Activated CD4-positive, alpha-beta T cell treated with anti-CD3 and anti-CD28 coated beads, Interleukin-2, amount 10 ng/mL, durations not matched to agents 7 days and 5 days (primary cell): ENCODE results near the gene RMI1. TPM values are rescaled to one million over a fixed set of nuclear protein-coding genes. Genes with fewer than 3 reads are reported as not detected.

ENCODE experiments used
- CTCF ChIA-PET: fragments of 350-600 bp; sonication (Branson Sonifier 250); formaldehyde crosslinking; loops from one replicate; lab custom pipeline; 2021; ENCODE audit warnings: antibody characterized with exemption; lab: Charles Lee
- POLR2A ChIA-PET: fragments of 350-600 bp; sonication (Branson Sonifier 250); formaldehyde crosslinking; loops from one replicate; lab custom pipeline; 2021; ENCODE audit warnings: antibody characterized with exemption; lab: Charles Lee
- DNase-seq: peaks from one replicate; pipeline ENCODE4 v3.0.0-alpha.2; 2020
- H3K27ac Mint-ChIP-seq: one replicate; pipeline ENCODE4 v1.8.0; 2021; ENCODE audit warnings: mild to moderate bottlenecking, moderate library complexity, mixed read lengths
- H3K27me3 Mint-ChIP-seq: one replicate; pipeline ENCODE4 v1.8.0; 2021; ENCODE audit warnings: mixed read lengths
- H3K36me3 Mint-ChIP-seq: one replicate; pipeline ENCODE4 v1.8.0; 2021; ENCODE audit warnings: low read depth, mixed read lengths
- H3K4me1 Mint-ChIP-seq: one replicate; pipeline ENCODE4 v1.8.0; 2021; ENCODE audit warnings: mixed read lengths
- H3K4me3 Mint-ChIP-seq: one replicate; pipeline ENCODE4 v1.8.0; 2021; ENCODE audit warnings: mild to moderate bottlenecking, moderate library complexity, mixed read lengths
- H3K9me3 Mint-ChIP-seq: one replicate; pipeline ENCODE4 v1.8.0; 2021; ENCODE audit warnings: mixed read lengths
- total RNA-seq, 2 experiments: library from RNA; stranded (reverse); gene quantifications; one replicate each; pipeline ENCODE4 v1.2.3, GENCODE V29; 2021

RMI1 gene
- total RNA-seq, 2 experiments from 2014 or later, result 21.2 to 27.8 TPM

DNA sequence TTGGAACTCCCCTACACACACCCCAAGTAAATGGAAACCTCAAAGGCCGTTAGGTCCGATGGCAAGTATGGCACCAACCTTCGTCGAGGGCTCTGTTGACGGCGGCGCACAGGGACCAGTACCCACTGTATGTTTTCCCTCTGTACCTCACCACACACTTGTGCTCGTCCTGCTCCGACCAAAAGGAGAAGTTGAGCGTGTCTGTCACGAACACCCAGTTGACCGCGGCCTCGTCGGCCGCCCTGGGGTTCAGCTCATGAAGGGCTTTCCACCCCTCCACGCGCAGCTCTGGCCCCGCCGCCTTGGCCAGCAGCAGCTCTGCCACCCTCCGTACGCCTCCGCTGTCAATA, 24.5 kb upstream of the RMI1 start:
- H3K36me3 Mint-ChIP-seq, result peaks cover 14% of the 10 kb centered on the region
- H3K27me3 Mint-ChIP-seq, result no peaks in the 10 kb centered on the region
- ChIA-PET CTCF (interaction anchor here (0.6 to 1.3 kb wide), 4 partner anchors 11 to 416 kb away, joined by 3 to 4 read pairs (median 4); partner anchors contain the start of genes HNRNPK and RMI1), POLR2A (interaction anchor here (1.4 kb wide), 1 partner anchor 24 kb away, joined by 3 read pairs; the partner anchor contains the start of gene HNRNPK)
- peak overlapping the region; percentile 94 for H3K4me3 Mint-ChIP-seq
- DNase-seq, result peak; percentile 32
- H3K9me3 Mint-ChIP-seq, result no peaks in the 10 kb centered on the region
- H3K4me1 Mint-ChIP-seq, result peaks cover 28% of the 10 kb centered on the region
- H3K27ac Mint-ChIP-seq, result peak overlapping the region; percentile 94

DNA sequence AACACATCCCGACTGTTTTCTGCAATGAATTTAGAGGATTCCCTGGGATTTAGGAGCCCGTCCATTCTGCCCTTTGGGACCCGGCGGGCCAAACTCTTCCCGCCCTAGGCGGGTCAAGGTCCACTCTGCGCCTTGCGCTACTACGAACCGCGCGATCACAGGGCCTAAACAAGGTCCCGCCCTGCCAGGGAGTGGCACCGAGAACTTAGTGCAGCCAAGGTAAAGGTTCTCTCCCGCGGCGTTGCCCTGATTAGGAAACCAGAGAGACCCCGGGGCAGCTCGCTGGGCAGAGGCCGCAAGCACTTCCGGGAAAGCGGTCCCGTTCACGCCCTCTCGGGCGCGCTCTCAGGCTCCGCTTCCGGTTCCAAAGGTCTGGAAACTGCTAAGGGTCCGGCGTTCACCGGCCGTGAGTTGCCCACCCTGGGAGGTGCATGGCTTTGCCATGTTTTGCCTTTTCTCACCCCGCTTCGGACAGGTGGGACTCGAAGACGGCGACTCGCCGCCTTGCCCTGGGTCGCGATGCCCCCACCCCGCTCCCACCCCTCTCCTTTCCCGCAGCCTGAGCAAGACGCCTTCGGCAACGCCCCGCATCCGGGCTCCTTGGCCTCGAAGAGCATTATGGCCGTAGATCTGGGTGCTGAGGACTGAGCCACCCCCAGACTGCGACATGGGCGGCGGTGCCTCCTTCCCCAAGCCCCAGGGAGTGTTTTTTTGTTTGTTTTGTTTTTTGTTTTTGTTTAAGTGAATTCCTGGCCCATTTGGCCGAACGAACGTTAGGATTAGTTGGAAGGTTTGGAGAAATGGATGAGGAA, 24.0 kb upstream of the RMI1 start:
- ChIA-PET POLR2A (interaction anchor here (1.4 kb wide), 1 partner anchor 24 kb away, joined by 3 read pairs; the partner anchor contains the start of gene HNRNPK), CTCF (interaction anchor here (0.6 to 1.3 kb wide), 4 partner anchors 12 to 417 kb away, joined by 3 to 4 read pairs (median 4); partner anchors contain the start of genes HNRNPK and RMI1)
- H3K27me3 Mint-ChIP-seq, result no peaks in the 10 kb centered on the region
- DNase-seq, result peak; percentile 67
- H3K9me3 Mint-ChIP-seq, result no peaks in the 10 kb centered on the region
- peak overlapping the region; percentile 94 for H3K4me3 Mint-ChIP-seq
- peaks cover 28% of the 10 kb centered on the region for H3K4me1 Mint-ChIP-seq
- H3K27ac Mint-ChIP-seq, result peak overlapping the region; percentile 94
- H3K36me3 Mint-ChIP-seq, result peaks cover 14% of the 10 kb centered on the region

DNA sequence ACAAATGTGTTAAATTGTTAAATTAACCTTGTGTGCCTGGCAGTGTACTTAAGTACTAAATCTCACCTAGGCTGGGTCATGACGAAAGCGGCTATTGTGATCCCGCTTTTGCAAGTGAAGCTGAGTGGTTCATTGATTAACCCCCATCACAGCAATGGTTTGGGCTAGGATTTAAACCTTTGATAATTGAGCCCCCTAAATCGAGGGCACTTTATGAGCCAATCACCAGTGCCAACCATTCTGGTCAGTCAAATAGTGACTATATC, 23.4 kb upstream of the RMI1 start:
- CTCF ChIA-PET, result no interaction called here

DNA sequence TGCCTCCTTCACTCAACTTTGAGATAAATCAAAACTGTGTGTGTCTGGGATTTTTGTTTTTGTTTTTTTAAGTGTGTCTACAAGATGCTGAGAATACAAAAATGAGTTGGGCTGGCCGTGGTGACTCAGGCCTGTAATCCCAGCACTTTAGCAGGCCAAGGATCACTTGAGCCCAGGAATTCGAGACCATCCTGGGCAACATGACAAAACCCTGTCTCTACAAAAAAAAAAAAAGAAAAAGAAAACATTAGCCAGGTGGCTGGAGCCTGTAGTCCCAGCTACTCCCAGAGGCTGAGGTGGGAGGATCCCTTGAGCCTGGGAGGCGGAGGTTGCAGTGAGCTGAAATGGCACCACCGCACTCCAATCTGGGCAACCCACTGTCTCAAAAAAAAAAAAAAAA, 21.5 kb upstream of the RMI1 start:
- H3K4me3 Mint-ChIP-seq, result no peak overlapping the region
- no peaks in the 10 kb centered on the region for H3K9me3 Mint-ChIP-seq
- peaks cover 13% of the 10 kb centered on the region for H3K36me3 Mint-ChIP-seq
- peaks cover 27% of the 10 kb centered on the region for H3K4me1 Mint-ChIP-seq
- DNase-seq, result no peak
- H3K27ac Mint-ChIP-seq, result no peak overlapping the region
- POLR2A ChIA-PET, result no interaction called here
- CTCF ChIA-PET, result interaction anchor here (0.6 to 2.2 kb wide), 2 partner anchors 9 to 237 kb away, joined by 6 to 7 read pairs; no protein-coding TSS in a partner anchor
- H3K27me3 Mint-ChIP-seq, result no peaks in the 10 kb centered on the region

More for the DNA sequence above, 23.4 kb upstream of the RMI1 start:
- POLR2A ChIA-PET, result no interaction called here
- Mint-ChIP-seq H3K27me3 (no peaks in the 10 kb centered on the region), H3K36me3 (peaks cover 14% of the 10 kb centered on the region), H3K4me1 (peaks cover 28% of the 10 kb centered on the region), H3K9me3 (no peaks in the 10 kb centered on the region), H3K27ac (peak overlapping the region; percentile 94), H3K4me3 (peak overlapping the region; percentile 94)
- DNase-seq, result no peak

DNA sequence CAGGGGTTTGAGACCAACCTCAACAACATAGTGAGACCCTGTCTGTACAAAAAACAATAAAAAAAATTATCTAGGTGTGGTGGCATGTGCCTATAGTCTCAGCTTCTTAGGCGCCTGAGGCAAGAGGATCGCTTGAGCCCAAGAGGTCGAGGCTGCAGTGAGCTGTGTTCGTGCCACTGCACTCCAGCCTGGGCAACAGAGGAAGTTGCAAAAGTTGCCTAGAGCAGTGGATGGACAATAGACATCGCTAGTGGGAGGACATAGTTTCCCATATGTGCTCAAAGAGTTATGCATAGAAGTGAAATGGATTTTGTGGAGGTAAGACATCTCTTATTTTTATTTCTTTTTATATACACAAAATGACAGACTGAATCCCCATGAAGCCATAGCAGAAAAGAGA, 19.6 kb upstream of the RMI1 start:
- Mint-ChIP-seq H3K9me3 (no peaks in the 10 kb centered on the region), H3K27ac (no peak overlapping the region), H3K4me3 (no peak overlapping the region), H3K36me3 (peaks cover 6% of the 10 kb centered on the region), H3K4me1 (peaks cover 12% of the 10 kb centered on the region), H3K27me3 (no peaks in the 10 kb centered on the region)
- CTCF ChIA-PET, result interaction anchor here (1.2 to 1.4 kb wide), 2 partner anchors 12 to 19 kb away, joined by 4 read pairs; partner anchors contain the start of genes HNRNPK and RMI1
- POLR2A ChIA-PET, result no interaction called here
- no peak for DNase-seq

DNA sequence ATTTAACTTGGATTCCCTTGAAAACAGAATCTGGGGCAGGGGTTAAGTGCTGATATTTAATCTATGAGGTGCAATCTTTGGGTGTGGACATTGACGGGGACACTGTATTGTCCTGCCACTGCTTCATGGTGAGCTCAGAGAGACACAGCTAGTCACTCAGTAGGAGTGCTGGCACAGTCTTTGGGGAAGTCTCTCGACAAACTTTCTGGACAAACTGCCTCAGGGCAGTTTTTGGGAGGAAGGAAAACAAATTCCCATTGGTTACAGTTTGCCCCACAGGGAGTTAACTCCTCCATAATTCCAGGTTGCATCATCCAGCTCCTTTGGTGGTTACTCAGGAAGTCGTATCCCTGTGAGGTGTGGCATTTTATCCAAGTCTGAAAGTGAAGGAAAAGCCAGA, 18.4 kb upstream of the RMI1 start:
- CTCF ChIA-PET, result interaction anchor here (0.6 to 2.6 kb wide), 4 partner anchors 9 to 324 kb away, joined by 3 to 14 read pairs (median 4); no protein-coding TSS in a partner anchor
- H3K27ac Mint-ChIP-seq, result no peak overlapping the region

DNA sequence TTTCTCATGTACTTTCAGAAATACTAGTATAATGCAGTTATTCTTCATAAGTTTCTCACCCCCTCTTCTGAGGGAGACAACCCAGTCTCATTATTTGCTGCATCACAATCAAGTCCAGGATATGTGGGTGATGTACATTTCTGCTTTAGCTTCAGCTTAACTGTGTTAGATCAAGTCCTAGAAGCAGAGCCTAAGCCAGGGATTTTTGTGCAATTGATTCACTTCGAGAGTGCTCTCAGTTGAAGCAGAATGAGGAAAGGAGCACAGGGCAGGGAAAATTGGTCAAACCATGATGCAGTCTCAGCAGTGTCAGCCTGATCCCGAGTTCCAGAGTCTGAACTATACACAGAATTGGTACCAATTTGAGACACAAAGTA, 15.6 kb upstream of the RMI1 start:
- Mint-ChIP-seq H3K4me3 (no peak overlapping the region), H3K27me3 (no peaks in the 10 kb centered on the region), H3K4me1 (peaks cover 2% of the 10 kb centered on the region), H3K36me3 (peaks cover 31% of the 10 kb centered on the region), H3K27ac (no peak overlapping the region), H3K9me3 (no peaks in the 10 kb centered on the region)
- ChIA-PET POLR2A (no interaction called here), CTCF (interaction anchor here (2.1 kb wide), 1 partner anchor 15 kb away, joined by 8 read pairs; the partner anchor contains the start of genes HNRNPK and RMI1)
- DNase-seq, result no peak

More for the DNA sequence above, 18.4 kb upstream of the RMI1 start:
- DNase-seq, result no peak
- Mint-ChIP-seq H3K4me3 (no peak overlapping the region), H3K36me3 (peaks cover 8% of the 10 kb centered on the region), H3K9me3 (no peaks in the 10 kb centered on the region), H3K4me1 (peaks cover 4% of the 10 kb centered on the region), H3K27me3 (no peaks in the 10 kb centered on the region)
- POLR2A ChIA-PET, result interaction anchor here (0.6 kb wide), 1 partner anchor 1396 kb away, joined by 3 read pairs; no protein-coding TSS in a partner anchor

DNA sequence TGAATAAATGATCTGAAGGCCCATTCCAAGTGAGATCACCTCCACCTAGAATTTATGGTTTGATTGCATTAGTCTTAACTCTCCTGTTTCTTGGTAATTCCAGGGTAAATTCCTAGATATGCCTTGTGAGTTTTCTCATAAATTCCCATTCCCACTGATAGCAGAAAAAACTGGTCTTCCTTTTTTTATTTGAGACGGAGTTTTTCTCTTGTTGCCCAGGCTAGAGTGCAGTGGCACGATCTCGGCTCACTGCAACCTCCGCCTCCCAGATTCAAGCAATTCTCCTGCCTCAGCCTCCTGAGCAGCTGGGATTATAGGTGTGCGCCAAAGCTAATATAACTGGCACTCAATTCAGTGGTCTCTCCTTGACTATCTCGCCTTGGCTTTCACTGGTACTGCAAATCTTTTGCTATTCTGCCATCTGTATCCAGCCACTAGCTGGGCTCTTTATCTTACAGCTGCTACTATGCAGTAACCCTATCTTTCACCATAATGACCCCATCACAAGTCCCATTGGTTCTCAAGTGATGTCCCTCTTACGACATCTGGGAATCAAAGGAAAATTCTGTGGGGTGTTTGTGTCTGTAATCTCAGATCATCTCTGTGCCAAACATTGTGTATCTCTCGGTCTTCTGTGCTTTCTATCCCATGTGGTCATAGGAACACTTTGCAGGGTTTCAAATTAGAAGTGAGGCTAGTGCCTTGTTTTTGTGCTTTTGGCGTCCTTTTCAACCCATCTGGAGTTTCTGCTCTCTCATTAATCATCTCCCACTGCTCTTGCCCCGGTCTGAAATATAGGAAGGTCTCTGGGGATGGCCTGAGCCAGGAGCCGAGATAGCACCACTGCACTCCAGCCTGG, 15.0 kb upstream of the RMI1 start:
- Mint-ChIP-seq H3K27ac (no peak overlapping the region), H3K27me3 (no peaks in the 10 kb centered on the region), H3K4me3 (no peak overlapping the region), H3K36me3 (peaks cover 37% of the 10 kb centered on the region), H3K9me3 (no peaks in the 10 kb centered on the region), H3K4me1 (peaks cover 5% of the 10 kb centered on the region)
- no peak for DNase-seq
- CTCF ChIA-PET, result interaction anchor here (2.1 kb wide), 1 partner anchor 14 kb away, joined by 8 read pairs; the partner anchor contains the start of genes HNRNPK and RMI1
- POLR2A ChIA-PET, result no interaction called here

DNA sequence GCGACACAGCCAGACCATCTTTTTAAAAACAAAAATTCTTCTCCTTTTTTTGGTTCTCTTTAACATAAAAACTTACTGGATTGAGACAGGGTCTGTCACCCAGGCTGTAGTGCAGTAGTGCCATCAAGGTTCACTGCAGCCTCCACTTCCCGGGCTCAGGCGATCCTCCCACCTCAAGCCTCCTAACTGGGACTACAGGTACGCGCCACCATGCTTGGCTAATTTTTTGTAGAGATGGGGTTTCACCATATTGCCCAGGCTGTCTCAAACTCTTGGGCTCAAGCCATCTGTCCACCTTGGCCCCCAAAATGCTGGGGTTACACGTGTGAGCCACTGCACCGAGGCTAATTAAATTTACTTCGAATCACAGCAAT, 14.4 kb upstream of the RMI1 start:
- no peak for DNase-seq
- POLR2A ChIA-PET, result no interaction called here
- Mint-ChIP-seq H3K27ac (no peak overlapping the region), H3K9me3 (no peaks in the 10 kb centered on the region), H3K27me3 (no peaks in the 10 kb centered on the region), H3K4me3 (no peak overlapping the region), H3K36me3 (peaks cover 43% of the 10 kb centered on the region), H3K4me1 (peaks cover 8% of the 10 kb centered on the region)
- CTCF ChIA-PET, result no interaction called here

DNA sequence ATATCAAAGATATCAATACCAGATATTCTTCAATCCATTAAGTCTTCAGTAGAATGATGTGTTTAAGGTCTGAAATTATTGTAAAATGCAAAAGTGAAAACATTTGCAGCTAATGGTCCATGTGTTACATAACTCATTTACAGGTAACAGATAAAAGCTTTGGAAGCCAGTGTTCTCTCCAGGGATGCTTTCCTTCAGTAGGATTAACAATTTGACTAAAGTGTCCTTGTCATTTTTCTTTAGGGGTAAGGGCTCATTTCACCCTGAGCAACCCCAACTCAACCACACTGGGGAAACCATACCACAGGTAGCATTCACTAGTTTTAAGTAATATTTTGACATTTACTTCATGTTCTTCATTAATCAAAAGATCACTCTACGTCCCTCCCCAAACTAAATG, 13.5 kb upstream of the RMI1 start:
- no peak overlapping the region for H3K27ac Mint-ChIP-seq
- no peak overlapping the region for H3K4me3 Mint-ChIP-seq
- H3K9me3 Mint-ChIP-seq, result no peaks in the 10 kb centered on the region
- DNase-seq, result no peak
- POLR2A ChIA-PET, result no interaction called here
- no peaks in the 10 kb centered on the region for H3K27me3 Mint-ChIP-seq
- CTCF ChIA-PET, result interaction anchor here (1.0 to 2.6 kb wide), 3 partner anchors 8 to 11 kb away, joined by 3 to 7 read pairs (median 3); no protein-coding TSS in a partner anchor
- H3K36me3 Mint-ChIP-seq, result peaks cover 52% of the 10 kb centered on the region
- peaks cover 11% of the 10 kb centered on the region for H3K4me1 Mint-ChIP-seq

DNA sequence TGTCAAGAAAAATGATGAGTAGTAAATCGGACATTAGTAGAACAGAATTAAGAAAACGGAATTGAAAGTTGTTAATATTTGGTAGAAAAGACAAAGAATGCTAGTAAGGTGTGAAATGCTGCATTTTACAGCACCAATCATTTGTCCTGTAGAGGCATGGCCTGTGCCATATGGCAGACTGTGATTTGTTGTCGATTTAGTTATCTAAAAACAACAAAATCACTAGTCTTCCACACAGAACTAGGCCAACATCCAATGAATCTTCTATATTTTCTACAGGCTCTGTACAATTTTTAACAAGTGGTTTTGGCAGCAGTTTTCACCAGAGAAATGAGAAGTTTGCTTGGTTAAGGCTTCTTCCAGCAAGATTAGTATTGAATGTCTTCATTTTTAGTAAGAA, 11.0 kb upstream of the RMI1 start:
- peaks cover 73% of the 10 kb centered on the region for H3K36me3 Mint-ChIP-seq
- ChIA-PET CTCF (no interaction called here), POLR2A (no interaction called here)
- H3K4me3 Mint-ChIP-seq, result no peak overlapping the region
- peaks cover 26% of the 10 kb centered on the region for H3K4me1 Mint-ChIP-seq
- H3K27me3 Mint-ChIP-seq, result no peaks in the 10 kb centered on the region
- no peak for DNase-seq
- no peaks in the 10 kb centered on the region for H3K9me3 Mint-ChIP-seq
- no peak overlapping the region for H3K27ac Mint-ChIP-seq

DNA sequence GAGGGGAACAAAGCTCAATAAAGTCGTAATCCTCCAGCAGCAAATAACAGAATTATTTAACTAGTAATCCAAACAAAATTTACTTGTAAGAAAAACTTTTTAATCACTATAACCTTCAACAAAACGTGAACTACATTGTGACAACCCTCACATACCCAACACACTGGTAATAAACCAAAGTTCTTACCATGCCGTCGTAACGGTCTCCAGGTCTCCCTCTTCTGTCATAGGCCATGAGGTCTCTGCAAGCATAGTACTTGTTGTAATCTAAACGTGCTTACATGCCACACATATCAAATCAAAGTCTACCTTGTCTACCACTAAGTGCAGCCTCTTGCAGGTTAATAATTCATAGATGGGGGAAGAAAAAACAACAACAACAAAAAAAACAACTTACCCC, 9.1 kb upstream of the RMI1 start:
- no peak overlapping the region for H3K27ac Mint-ChIP-seq
- DNase-seq, result no peak
- CTCF ChIA-PET, result no interaction called here
- no peaks in the 10 kb centered on the region for H3K9me3 Mint-ChIP-seq
- peaks cover 44% of the 10 kb centered on the region for H3K4me1 Mint-ChIP-seq
- no peaks in the 10 kb centered on the region for H3K27me3 Mint-ChIP-seq
- peaks cover 89% of the 10 kb centered on the region for H3K36me3 Mint-ChIP-seq
- POLR2A ChIA-PET, result no interaction called here
- H3K4me3 Mint-ChIP-seq, result no peak overlapping the region
